ENCODE results near the gene TMCC1. TPM values are rescaled to one million over a fixed set of nuclear protein-coding genes. Genes with fewer than 3 reads are reported as not detected.

Gene TMCC1
- total RNA-seq, 1 donor from 2014 or later: 33.4 TPM

- peaks cover 69% of the 10 kb centered on the region for H3K4me1 ChIP-seq
- ATAC-seq: peak; percentile 95 to 96
- no peak for TF ChIP-seq CTCF (IDR thresholded peaks at IDR 0.05)
- intact Hi-C loops (cut with DNase I): no loop called here
- DNase-seq: peak; percentile 98
- peak overlapping the region; percentile 78 for H3K4me3 ChIP-seq
- no peaks in the 10 kb centered on the region for H3K36me3 ChIP-seq
- peak overlapping the region; percentile 99 for H3K27ac ChIP-seq
- no peaks in the 10 kb centered on the region for H3K9me3 ChIP-seq
- H3K27me3 ChIP-seq (ENCODE audit: low read depth): no peaks in the 10 kb centered on the region
These were observed 266.7 kb downstream of the TMCC1 start for GRCh38 chr3:129626744-129627349.

DNA sequence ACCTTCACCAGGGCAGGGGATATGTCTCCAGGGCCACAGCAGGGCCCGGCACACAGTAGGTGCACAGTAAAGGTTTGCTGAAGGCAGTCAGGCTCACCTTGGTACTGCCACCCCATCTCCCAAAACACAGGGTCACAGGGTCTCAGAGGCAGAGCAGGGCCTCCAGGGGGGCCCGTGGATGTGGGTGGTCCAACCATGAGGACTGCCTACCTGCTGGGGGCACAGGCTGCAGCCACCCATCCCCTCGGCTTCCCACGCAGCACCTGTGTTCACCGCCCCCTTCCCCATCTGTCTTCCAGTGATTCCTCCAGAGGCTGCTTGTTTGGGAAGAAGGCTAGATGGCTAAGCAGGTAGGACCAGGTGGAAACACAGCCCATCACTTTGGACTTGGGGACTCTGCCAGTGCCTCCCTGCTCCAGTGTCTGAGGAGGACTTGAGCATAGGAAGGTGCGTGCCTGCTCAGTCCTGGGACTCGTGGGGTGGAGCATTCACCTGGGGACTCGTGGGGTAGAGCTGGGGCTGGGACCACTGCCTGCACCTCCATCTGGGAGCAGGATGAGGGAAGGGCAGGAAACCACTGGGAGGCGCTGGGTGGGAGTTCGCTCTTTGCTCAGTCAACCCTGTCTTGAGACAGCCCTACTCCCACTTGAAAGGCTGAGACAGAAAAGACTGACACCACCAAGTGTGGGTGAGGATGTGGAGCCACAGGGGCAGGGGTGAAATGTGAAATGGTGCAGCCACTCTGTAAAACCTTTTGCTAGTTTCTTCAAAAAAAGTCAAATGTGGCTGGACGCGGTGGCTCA lies 268.2 kb downstream of the TMCC1 start:
- DNase-seq: peak; percentile 44
- no peak for TF ChIP-seq CTCF (IDR thresholded peaks at IDR 0.05)
- H3K4me3 ChIP-seq: no peak overlapping the region
- H3K4me1 ChIP-seq: peaks cover 81% of the 10 kb centered on the region
- intact Hi-C loops (cut with DNase I): no loop called here
- H3K27me3 ChIP-seq (ENCODE audit: low read depth): no peaks in the 10 kb centered on the region
- H3K9me3 ChIP-seq: no peaks in the 10 kb centered on the region
- no peak for ATAC-seq
- H3K27ac ChIP-seq: peak overlapping the region; percentile 99
- H3K36me3 ChIP-seq: no peaks in the 10 kb centered on the region

DNA sequence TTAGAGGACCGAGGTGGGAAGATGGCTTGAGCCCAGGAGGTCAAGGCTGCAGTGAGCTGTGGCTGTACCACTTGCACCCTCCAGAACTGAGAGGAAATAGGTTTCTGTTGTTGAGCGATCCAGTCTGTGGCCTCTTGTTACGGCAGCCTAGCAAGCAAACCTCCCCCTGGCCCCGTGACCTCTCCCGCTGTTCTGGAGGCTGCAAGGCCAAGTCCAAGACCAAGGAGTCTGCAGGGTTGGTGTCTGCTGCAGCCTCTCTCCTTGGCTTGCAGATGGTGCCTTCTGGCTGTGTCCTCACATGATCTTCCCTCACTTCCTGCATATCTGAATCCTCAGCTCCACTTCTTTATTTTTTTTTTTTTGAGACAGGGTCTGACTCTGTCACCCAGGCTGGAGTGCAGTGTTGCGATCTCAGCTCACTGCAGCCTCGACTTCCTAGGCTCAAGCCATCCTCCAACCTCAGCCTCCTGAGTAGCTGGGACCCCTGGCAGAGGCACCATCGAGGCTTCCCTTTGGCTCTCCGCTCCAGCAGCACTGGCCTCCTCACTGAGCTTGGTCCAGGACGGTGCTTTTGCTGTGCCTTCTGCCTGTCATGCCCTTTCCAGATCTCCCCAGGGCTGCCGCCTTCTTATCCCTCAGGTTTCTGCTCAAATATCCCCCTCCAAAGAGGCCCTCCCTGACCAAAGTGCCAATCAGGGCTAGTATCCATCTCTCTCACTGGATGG lies 269.0 kb downstream of the TMCC1 start:
- H3K4me1 ChIP-seq: peaks cover 89% of the 10 kb centered on the region
- H3K4me3 ChIP-seq: no peak overlapping the region

DNA sequence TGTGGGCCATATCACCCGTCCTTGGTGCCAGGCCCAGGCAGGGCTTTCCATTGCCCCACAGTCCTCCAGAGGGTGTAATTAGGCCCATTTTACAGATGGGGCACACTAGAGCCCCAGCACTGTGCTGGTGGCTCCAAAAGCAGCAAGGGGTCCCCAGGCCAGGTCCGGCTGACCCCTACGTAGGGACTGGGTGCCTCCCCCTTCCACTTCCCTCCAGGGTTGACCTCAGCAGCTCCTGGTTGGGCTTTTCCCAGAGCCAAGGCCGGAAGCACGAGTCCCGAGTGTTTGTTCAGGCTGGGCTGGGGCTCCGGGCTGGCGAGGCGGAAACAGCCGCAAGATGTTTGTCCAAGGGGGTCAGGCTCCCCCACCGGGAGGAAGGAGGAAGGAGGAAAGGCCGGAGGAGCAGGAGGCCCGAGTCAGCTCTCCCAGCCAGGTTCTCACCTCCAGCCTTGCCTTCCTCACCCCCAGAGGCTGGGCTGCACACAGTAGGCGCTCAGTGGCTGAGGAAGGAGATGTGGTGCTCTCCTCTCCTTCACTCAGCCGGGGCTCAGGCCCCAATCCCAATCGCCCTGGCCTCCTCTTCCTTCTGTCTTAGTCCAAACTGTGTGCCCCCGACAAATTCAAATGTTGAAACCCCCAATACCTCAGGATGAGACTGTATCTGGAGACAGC lies 269.9 kb downstream of the TMCC1 start:
- H3K4me1 ChIP-seq: peaks cover 94% of the 10 kb centered on the region

More for the DNA sequence above, 269.0 kb downstream of the TMCC1 start:
- peak overlapping the region; percentile 99 for H3K27ac ChIP-seq
- TF ChIP-seq CTCF (IDR thresholded peaks at IDR 0.05): no peak
- no peaks in the 10 kb centered on the region for H3K36me3 ChIP-seq
- DNase-seq: peak; percentile 58
- ATAC-seq: no peak
- intact Hi-C loops (cut with DNase I): no loop called here
- no peaks in the 10 kb centered on the region for H3K9me3 ChIP-seq
- H3K27me3 ChIP-seq (ENCODE audit: low read depth): no peaks in the 10 kb centered on the region

More for the DNA sequence above, 269.9 kb downstream of the TMCC1 start:
- H3K36me3 ChIP-seq: no peaks in the 10 kb centered on the region
- intact Hi-C loops (cut with DNase I): no loop called here
- TF ChIP-seq CTCF (IDR thresholded peaks at IDR 0.05): no peak
- H3K9me3 ChIP-seq: no peaks in the 10 kb centered on the region
- peak overlapping the region; percentile 99 for H3K27ac ChIP-seq
- ATAC-seq: peak; percentile 13 to 22
- H3K27me3 ChIP-seq (ENCODE audit: low read depth): no peaks in the 10 kb centered on the region
- peak; percentile 84 for DNase-seq
- H3K4me3 ChIP-seq: peak overlapping the region; percentile 2

All from lower lobe of right lung (tissue), 2 donors.